ENCODE data around the gene PPM1K.

PPM1K gene

GRCh38 chr4:88296413-88297211, 12.3 kb upstream of the PPM1K start:
- no peak overlapping the region for H3K4me3 ChIP-seq
- H3K27me3 ChIP-seq, result no peaks in the 10 kb centered on the region
- H3K27ac ChIP-seq, result no peak overlapping the region
- DNase-seq, result no peak
- intact Hi-C loops (cut with DNase I; ENCODE audit: low total_unique reads), result loop anchor here (10.0 kb wide), 2 partner anchors 78 to 158 kb away; partner anchors contain the start of genes HERC5 and HERC6
- H3K4me1 ChIP-seq, result peaks cover 0 to 2% (median 0%) of the 10 kb centered on the region in 4 donors
- no peaks in the 10 kb centered on the region for H3K9me3 ChIP-seq
- no peaks in the 10 kb centered on the region for H3K36me3 ChIP-seq
- TF ChIP-seq CTCF (IDR thresholded peaks at IDR 0.05), result no peak

GRCh38 chr4:88295656-88296055, 11.3 kb upstream of the PPM1K start:
- H3K4me1 ChIP-seq, result peaks cover 0 to 6% (median 5%) of the 10 kb centered on the region in 4 donors
- H3K4me3 ChIP-seq, result no peak overlapping the region
- no peaks in the 10 kb centered on the region for H3K36me3 ChIP-seq
- H3K27ac ChIP-seq, result no peak overlapping the region
- no peaks in the 10 kb centered on the region for H3K27me3 ChIP-seq
- no peak for DNase-seq
- no peak for TF ChIP-seq CTCF (IDR thresholded peaks at IDR 0.05)
- intact Hi-C loops (cut with DNase I; ENCODE audit: low total_unique reads), result loop anchor here (10.0 kb wide), 2 partner anchors 79 to 159 kb away; partner anchors contain the start of genes HERC5 and HERC6
- no peaks in the 10 kb centered on the region for H3K9me3 ChIP-seq

GRCh38 chr4:88291003-88291402, 6.6 kb upstream of the PPM1K start:
- H3K36me3 ChIP-seq, result no peaks in the 10 kb centered on the region
- peak overlapping the region; percentile 67 to 77 for H3K27ac ChIP-seq

GRCh38 chr4:88286897-88287296, 2.5 kb upstream of the PPM1K start:
- peaks cover 0 to 53% (median 27%) of the 10 kb centered on the region in 4 donors for H3K4me1 ChIP-seq
- H3K36me3 ChIP-seq, result no peaks in the 10 kb centered on the region
- H3K27ac ChIP-seq, result peak overlapping the region; percentile 98 to 99
- no peaks in the 10 kb centered on the region for H3K9me3 ChIP-seq
- no peaks in the 10 kb centered on the region for H3K27me3 ChIP-seq
- no peak overlapping the region for H3K4me3 ChIP-seq
- no peak for TF ChIP-seq CTCF (IDR thresholded peaks at IDR 0.05)
- no peak for DNase-seq
- intact Hi-C loops (cut with DNase I; ENCODE audit: low total_unique reads), result no loop called here

More at GRCh38 chr4:88291003-88291402, 6.6 kb upstream of the PPM1K start:
- no peaks in the 10 kb centered on the region for H3K9me3 ChIP-seq
- no peaks in the 10 kb centered on the region for H3K27me3 ChIP-seq
- intact Hi-C loops (cut with DNase I; ENCODE audit: low total_unique reads), result loop anchor here (10.0 kb wide), 2 partner anchors 84 to 164 kb away; partner anchors contain the start of genes HERC5 and HERC6
- DNase-seq, result no peak
- H3K4me1 ChIP-seq, result peaks cover 0 to 32% (median 14%) of the 10 kb centered on the region in 4 donors
- TF ChIP-seq CTCF (IDR thresholded peaks at IDR 0.05), result no peak
- H3K4me3 ChIP-seq, result peak overlapping the region in 1 of 2 donors; percentile 13

- H3K27ac ChIP-seq, result peak overlapping the region; percentile 98 to 99
- peak overlapping the region; percentile 72 to 88 for H3K4me3 ChIP-seq
- intact Hi-C loops (cut with DNase I; ENCODE audit: low total_unique reads), result no loop called here
- TF ChIP-seq CTCF (IDR thresholded peaks at IDR 0.05), result no peak
- no peaks in the 10 kb centered on the region for H3K27me3 ChIP-seq
- H3K9me3 ChIP-seq, result no peaks in the 10 kb centered on the region
- peaks cover 0 to 63% (median 27%) of the 10 kb centered on the region in 4 donors for H3K4me1 ChIP-seq
- no peak for DNase-seq
- no peaks in the 10 kb centered on the region for H3K36me3 ChIP-seq
Observed at GRCh38 chr4:88285235-88285653, 883 bp upstream of the PPM1K start.
